Activated CD8-positive, alpha-beta memory T cell treated with anti-CD3 and anti-CD28 coated beads for 1 hour (primary cell): ENCODE measurements around the gene MAF.

Experiments used
- DNase-seq, 2 donors: peaks; one replicate each; pipeline ENCODE4 v3.0.0-alpha.2; 2020; ENCODE audit warnings: low read depth in 1 of 2; ENCODE audit errors: extremely low read depth in 1 of 2

Gene MAF

GRCh38 chr16:79550373-79550772 is 50.2 kb downstream of the MAF start:
- no peak for DNase-seq

GRCh38 chr16:79547085-79547484 is 53.5 kb downstream of the MAF start:
- no peak for DNase-seq
